HG02973 (cell line): Measurements from ENCODE around the gene FGF22.
"Not testable (repeated sequence)": the region's sequence is repeated elsewhere in the genome, so short reads cannot be mapped to it uniquely, and the experiment has no call there.

Experiments
- ATAC-seq: cut with Tn5 transposase; IDR thresholded peaks from one replicate; pipeline ENCODE4 v1.9.1; 2021; ENCODE audit warnings: moderate library complexity; ENCODE audit not compliant: unreplicated experiment

The FGF22 gene

GRCh38 chr19:607301-608154 lies 32.2 kb upstream of the FGF22 start:
- ATAC-seq: no peak

- no peak for ATAC-seq
Measured at GRCh38 chr19:608155-609003, 31.3 kb upstream of the FGF22 start.

- no peak for ATAC-seq
Measured at GRCh38 chr19:609004-609346, 30.7 kb upstream of the FGF22 start.

- no peak for ATAC-seq
Measured at GRCh38 chr19:610071-610800, 29.4 kb upstream of the FGF22 start.

GRCh38 chr19:610801-611480 lies 28.7 kb upstream of the FGF22 start:
- ATAC-seq: no peak

GRCh38 chr19:611481-611868 lies 28.2 kb upstream of the FGF22 start:
- ATAC-seq: no peak

GRCh38 chr19:612941-613340 lies 26.7 kb upstream of the FGF22 start:
- no peak for ATAC-seq

- no peak for ATAC-seq
Measured at GRCh38 chr19:613732-614567, 25.7 kb upstream of the FGF22 start.

- no peak for ATAC-seq
Measured at GRCh38 chr19:615619-616018, 24.1 kb upstream of the FGF22 start.

GRCh38 chr19:616062-616700 lies 23.5 kb upstream of the FGF22 start:
- ATAC-seq: no peak

- ATAC-seq: no peak
Measured at GRCh38 chr19:616747-617526, 22.7 kb upstream of the FGF22 start.

- ATAC-seq: no peak
Measured at GRCh38 chr19:617551-618246, 22.0 kb upstream of the FGF22 start.

- ATAC-seq: no peak
Measured at GRCh38 chr19:618247-618619, 21.4 kb upstream of the FGF22 start.

- no peak for ATAC-seq
Measured at GRCh38 chr19:618674-619285, 20.9 kb upstream of the FGF22 start.

- no peak for ATAC-seq
Measured at GRCh38 chr19:619286-620002, 20.2 kb upstream of the FGF22 start.

GRCh38 chr19:620166-620862 lies 19.4 kb upstream of the FGF22 start:
- ATAC-seq: no peak

- ATAC-seq: not testable (repeated sequence)
Measured at GRCh38 chr19:621191-621590, 18.5 kb upstream of the FGF22 start.
